ENCODE data around the gene NR2F1-AS1.

NR2F1-AS1 gene

GRCh38 chr5:93603078-93603792 lies 22.2 kb upstream of the NR2F1-AS1 start:
- DNase-seq (ENCODE audit: low spot score): no peak

- DNase-seq (ENCODE audit: low spot score): no peak
These were observed 21.4 kb upstream of the NR2F1-AS1 start for GRCh38 chr5:93602241-93603077.

GRCh38 chr5:93601802-93602155 lies 20.8 kb upstream of the NR2F1-AS1 start:
- no peak for DNase-seq (ENCODE audit: low spot score)

GRCh38 chr5:93601071-93601801 lies 20.2 kb upstream of the NR2F1-AS1 start:
- DNase-seq (ENCODE audit: low spot score): no peak

GRCh38 chr5:93600409-93601070 lies 19.5 kb upstream of the NR2F1-AS1 start:
- DNase-seq (ENCODE audit: low spot score): no peak

GRCh38 chr5:93599399-93600120 lies 18.5 kb upstream of the NR2F1-AS1 start:
- DNase-seq (ENCODE audit: low spot score): no peak

- DNase-seq (ENCODE audit: low spot score): no peak
These were observed 18.0 kb upstream of the NR2F1-AS1 start for GRCh38 chr5:93599001-93599379.

- no peak for DNase-seq (ENCODE audit: low spot score)
These were observed 17.3 kb upstream of the NR2F1-AS1 start for GRCh38 chr5:93598091-93599000.

GRCh38 chr5:93596676-93597490 lies 15.9 kb upstream of the NR2F1-AS1 start:
- no peak for DNase-seq (ENCODE audit: low spot score)

- DNase-seq (ENCODE audit: low spot score): no peak
These were observed 15.3 kb upstream of the NR2F1-AS1 start for GRCh38 chr5:93596310-93596675.

- no peak for DNase-seq (ENCODE audit: low spot score)
These were observed 14.6 kb upstream of the NR2F1-AS1 start for GRCh38 chr5:93595420-93596147.

- DNase-seq (ENCODE audit: low spot score): no peak
These were observed 13.8 kb upstream of the NR2F1-AS1 start for GRCh38 chr5:93594591-93595419.

- no peak for DNase-seq (ENCODE audit: low spot score)
These were observed 12.6 kb upstream of the NR2F1-AS1 start for GRCh38 chr5:93593476-93594131.

GRCh38 chr5:93592883-93593282 lies 11.9 kb upstream of the NR2F1-AS1 start:
- DNase-seq (ENCODE audit: low spot score): no peak

- DNase-seq (ENCODE audit: low spot score): no peak
These were observed 10.4 kb upstream of the NR2F1-AS1 start for GRCh38 chr5:93591323-93591945.

GRCh38 chr5:93590493-93590892 lies 9.5 kb upstream of the NR2F1-AS1 start:
- DNase-seq (ENCODE audit: low spot score): no peak

GRCh38 chr5:93589829-93590215 lies 8.8 kb upstream of the NR2F1-AS1 start:
- no peak for DNase-seq (ENCODE audit: low spot score)
